ENCODE data around the gene SLITRK3. TPM values are rescaled to one million over a fixed set of nuclear protein-coding genes. Genes with fewer than 3 reads are reported as not detected.
A peak's percentile ranks its signal among the peaks of the same experiment; 100 is the strongest.
"Not testable (repeated sequence)": the region's sequence is repeated elsewhere in the genome, so short reads cannot be mapped to it uniquely, and the experiment has no call there.

Gene SLITRK3
- total RNA-seq, 1 experiment from 2014 or later: not detected

DNA sequence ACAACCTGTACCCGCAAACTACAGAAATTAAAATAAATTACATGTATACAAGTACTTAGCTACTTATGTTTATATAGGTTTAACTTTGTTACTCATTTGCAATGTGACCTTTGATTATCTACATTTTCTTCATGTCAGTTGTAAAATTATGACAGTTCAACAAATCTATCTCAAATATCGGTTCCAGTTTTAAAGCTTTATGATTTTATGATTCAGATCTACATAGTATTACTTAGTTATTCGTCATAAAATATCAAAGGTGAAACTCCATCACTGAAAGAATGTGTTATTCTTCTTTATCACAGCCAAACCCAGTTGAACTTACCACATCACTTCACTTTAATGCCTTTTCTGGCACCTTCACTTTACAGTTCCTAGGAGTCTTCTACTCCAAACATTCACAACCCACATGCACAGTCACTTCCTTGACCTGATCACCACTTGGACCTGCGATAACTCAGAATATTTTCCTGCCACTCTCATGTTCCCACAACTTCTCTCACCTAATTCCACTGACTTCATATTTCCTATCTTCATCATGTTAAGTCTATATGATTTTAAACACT lies 47.2 kb downstream of the SLITRK3 start:
- POLR2A ChIA-PET (ENCODE audit: unreplicated experiment): no interaction called here
- intact Hi-C loops (cut with micrococcal nuclease; ENCODE audit: unreplicated experiment): no loop called here
- no peak overlapping the region for H3K27ac ChIP-seq
- no peak overlapping the region for H3K4me3 ChIP-seq
- no peaks in the 10 kb centered on the region for H4K20me1 ChIP-seq (ENCODE audit: insufficient read depth)
- no peaks in the 10 kb centered on the region for H3K79me2 ChIP-seq (ENCODE audit: low read depth)
- no peaks in the 10 kb centered on the region for H3K9me3 ChIP-seq (ENCODE audit: insufficient read depth, low read depth)
- TF ChIP-seq EZH2 (IDR thresholded peaks at IDR 0.05; ENCODE audit: low read depth) (no peak), CTCF (conservative IDR thresholded peaks at IDR 0.05) (no peak)
- no peak overlapping the region for H3K4me2 ChIP-seq
- H3K9me2 ChIP-seq (ENCODE audit: insufficient read depth): no peaks in the 10 kb centered on the region
- H3K4me1 ChIP-seq (replicated peaks; ENCODE audit: insufficient read depth): no peaks in the 10 kb centered on the region
- H3K36me3 ChIP-seq (ENCODE audit: low read depth): no peaks in the 10 kb centered on the region
- DNase-seq: no peak
- H3K27me3 ChIP-seq (ENCODE audit: insufficient read depth, low read depth): no peaks in the 10 kb centered on the region
- no peak overlapping the region for H2AFZ ChIP-seq
- H3F3A ChIP-seq (ENCODE audit: insufficient read depth, low read depth): no peaks in the 10 kb centered on the region
- CTCF ChIA-PET: no interaction called here
- BruUV-seq (replicated peaks): no TSS peak

- no peak for DNase-seq
- H3K9me3 ChIP-seq (ENCODE audit: insufficient read depth, low read depth): no peaks in the 10 kb centered on the region
- H3K4me3 ChIP-seq: no peak overlapping the region
- ChIA-PET POLR2A (ENCODE audit: unreplicated experiment) (no interaction called here), CTCF (no interaction called here)
- no peak for TF ChIP-seq CTCF (conservative IDR thresholded peaks at IDR 0.05)
- TF ChIP-seq EZH2 (IDR thresholded peaks at IDR 0.05; ENCODE audit: low read depth): no peak
- no peaks in the 10 kb centered on the region for H3K79me2 ChIP-seq (ENCODE audit: low read depth)
- H3K27me3 ChIP-seq (ENCODE audit: insufficient read depth, low read depth): no peaks in the 10 kb centered on the region
- no peaks in the 10 kb centered on the region for H3K36me3 ChIP-seq (ENCODE audit: low read depth)
- no TSS peak for BruUV-seq (replicated peaks)
- intact Hi-C loops (cut with micrococcal nuclease; ENCODE audit: unreplicated experiment): no loop called here
- no peaks in the 10 kb centered on the region for H3K9me2 ChIP-seq (ENCODE audit: insufficient read depth)
- H3K4me2 ChIP-seq: no peak overlapping the region
- no peaks in the 10 kb centered on the region for H3K4me1 ChIP-seq (replicated peaks; ENCODE audit: insufficient read depth)
- no peaks in the 10 kb centered on the region for H4K20me1 ChIP-seq (ENCODE audit: insufficient read depth)
- H2AFZ ChIP-seq: no peak overlapping the region
- no peak overlapping the region for H3K27ac ChIP-seq
- no peaks in the 10 kb centered on the region for H3F3A ChIP-seq (ENCODE audit: insufficient read depth, low read depth)
Measured at GRCh38 chr3:165144271-165144670, 51.9 kb downstream of the SLITRK3 start.

GRCh38 chr3:165139918-165140317 lies 56.3 kb downstream of the SLITRK3 start:
- peak in 1 of 2 experiments; percentile 16 for DNase-seq
- intact Hi-C loops (cut with micrococcal nuclease; ENCODE audit: unreplicated experiment); H3K9me2 ChIP-seq (ENCODE audit: insufficient read depth); CTCF ChIA-PET; POLR2A ChIA-PET (ENCODE audit: unreplicated experiment); BruUV-seq (replicated peaks); H2AFZ ChIP-seq; H3K27ac ChIP-seq; H3K36me3 ChIP-seq (ENCODE audit: low read depth); H3K27me3 ChIP-seq (ENCODE audit: insufficient read depth, low read depth); H3K4me1 ChIP-seq (replicated peaks; ENCODE audit: insufficient read depth); H3K9me3 ChIP-seq (ENCODE audit: insufficient read depth, low read depth); H4K20me1 ChIP-seq (ENCODE audit: insufficient read depth); H3K79me2 ChIP-seq (ENCODE audit: low read depth); H3K4me3 ChIP-seq; H3F3A ChIP-seq (ENCODE audit: insufficient read depth, low read depth): not testable (repeated sequence)
- H3K4me2 ChIP-seq: peak overlapping the region; percentile 37; the same call in 1 of the 2 replicates

Other genes starting within 250 kb of the SLITRK3 start
- gene SI, start 117.9 kb downstream of the SLITRK3 start, total RNA-seq (2021): not detected in 2 replicates